C4-2B (cell line): ENCODE measurements around the gene PRKCE.

Experiments used
- ZFX ChIP-seq: fragments of 450-650 bp; IDR thresholded peaks from 2 replicates; pipeline ENCODE4 v1.6.1; 2017
- TF ChIP-seq, protein P1 (sequence below): fragments of 450-650 bp; conservative IDR thresholded peaks from 2 replicates; pipeline ENCODE4 v1.5.1; 2017; ENCODE audit warnings: mild to moderate bottlenecking

DNA sequence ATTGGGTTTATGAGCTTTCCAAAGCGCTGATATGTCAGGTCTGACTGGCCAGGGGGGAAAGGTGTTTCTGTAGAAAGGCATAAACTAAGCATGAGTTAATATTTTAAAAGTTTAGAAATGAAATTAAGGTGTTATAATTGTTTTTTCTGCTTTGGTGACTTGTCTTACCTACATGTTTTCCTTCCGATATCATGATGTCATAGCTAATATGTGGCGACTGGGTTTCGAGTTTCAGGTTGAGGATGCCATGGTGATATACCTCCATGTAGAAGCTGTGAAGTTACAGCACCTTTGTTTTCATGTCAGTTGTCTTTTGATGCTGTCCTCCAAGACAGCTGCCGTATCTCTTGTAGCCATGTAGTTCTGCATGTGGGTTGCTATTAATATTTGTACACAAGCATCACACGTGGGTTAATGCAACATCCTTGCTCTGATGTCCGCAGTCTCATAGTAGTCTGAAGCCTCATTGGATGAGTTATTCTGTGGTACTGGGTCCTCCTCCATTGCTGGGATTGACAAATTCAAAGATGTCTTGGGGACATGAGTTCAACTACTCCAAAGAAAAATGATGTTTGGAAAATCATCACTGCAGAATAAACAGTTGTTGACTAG lies 230.6 kb downstream of the PRKCE start:
- TF ChIP-seq, protein P1, sequence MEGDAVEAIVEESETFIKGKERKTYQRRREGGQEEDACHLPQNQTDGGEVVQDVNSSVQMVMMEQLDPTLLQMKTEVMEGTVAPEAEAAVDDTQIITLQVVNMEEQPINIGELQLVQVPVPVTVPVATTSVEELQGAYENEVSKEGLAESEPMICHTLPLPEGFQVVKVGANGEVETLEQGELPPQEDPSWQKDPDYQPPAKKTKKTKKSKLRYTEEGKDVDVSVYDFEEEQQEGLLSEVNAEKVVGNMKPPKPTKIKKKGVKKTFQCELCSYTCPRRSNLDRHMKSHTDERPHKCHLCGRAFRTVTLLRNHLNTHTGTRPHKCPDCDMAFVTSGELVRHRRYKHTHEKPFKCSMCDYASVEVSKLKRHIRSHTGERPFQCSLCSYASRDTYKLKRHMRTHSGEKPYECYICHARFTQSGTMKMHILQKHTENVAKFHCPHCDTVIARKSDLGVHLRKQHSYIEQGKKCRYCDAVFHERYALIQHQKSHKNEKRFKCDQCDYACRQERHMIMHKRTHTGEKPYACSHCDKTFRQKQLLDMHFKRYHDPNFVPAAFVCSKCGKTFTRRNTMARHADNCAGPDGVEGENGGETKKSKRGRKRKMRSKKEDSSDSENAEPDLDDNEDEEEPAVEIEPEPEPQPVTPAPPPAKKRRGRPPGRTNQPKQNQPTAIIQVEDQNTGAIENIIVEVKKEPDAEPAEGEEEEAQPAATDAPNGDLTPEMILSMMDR: no peak
- no peak for TF ChIP-seq ZFX
